Neutrophil (primary cell): ENCODE measurements around the gene NHEJ1.

Experiments
- H3K27ac ChIP-seq: fragments of 200-600 bp; sonication (generic); 2 replicates; pipeline ENCODE4 v1.5.1; 2016; ENCODE audit warnings: mild to moderate bottlenecking, moderate library complexity
- H3K27me3 ChIP-seq: fragments of 200-600 bp; sonication (generic); 2 replicates; pipeline ENCODE4 v1.6.0; 2016; ENCODE audit warnings: mild to moderate bottlenecking
- H3K36me3 ChIP-seq: fragments of 200-600 bp; sonication (generic); 2 replicates; pipeline ENCODE4 v1.5.1; 2017
- H3K4me1 ChIP-seq, 2 experiments: fragments of 200-600 bp in 1 of 2; sonication (generic) in 1 of 2; 1 replicate in 1 of 2; 2 replicates in 1 of 2; pipeline versions ENCODE4 v1.5.1 to v1.6.1; 2013 to 2016; ENCODE audit warnings: low read depth in 1 of 2, low read length in 1 of 2, mild to moderate bottlenecking in 1 of 2, moderate library complexity in 1 of 2; ENCODE audit not compliant: control insufficient read depth in 1 of 2, insufficient read depth in 1 of 2
- H3K4me3 ChIP-seq, 2 experiments: fragments of 200-600 bp in 1 of 2; sonication (generic) in 1 of 2; 1 replicate in 1 of 2; 2 replicates in 1 of 2; pipeline ENCODE4 v1.5.1; 2013 to 2016; ENCODE audit warnings: low read depth in 1 of 2, low read length in 1 of 2, mild to moderate bottlenecking in 1 of 2, moderate library complexity in 1 of 2
- H3K9me3 ChIP-seq: fragments of 200-600 bp; sonication (generic); 2 replicates; pipeline ENCODE4 v1.5.1; 2016
- TF ChIP-seq, protein P1 (sequence below): fragments of 200-600 bp; sonication (generic); IDR thresholded peaks from 2 replicates; pipeline ENCODE4 v1.5.1; 2016; ENCODE audit warnings: antibody characterized with exemption

The NHEJ1 gene

DNA sequence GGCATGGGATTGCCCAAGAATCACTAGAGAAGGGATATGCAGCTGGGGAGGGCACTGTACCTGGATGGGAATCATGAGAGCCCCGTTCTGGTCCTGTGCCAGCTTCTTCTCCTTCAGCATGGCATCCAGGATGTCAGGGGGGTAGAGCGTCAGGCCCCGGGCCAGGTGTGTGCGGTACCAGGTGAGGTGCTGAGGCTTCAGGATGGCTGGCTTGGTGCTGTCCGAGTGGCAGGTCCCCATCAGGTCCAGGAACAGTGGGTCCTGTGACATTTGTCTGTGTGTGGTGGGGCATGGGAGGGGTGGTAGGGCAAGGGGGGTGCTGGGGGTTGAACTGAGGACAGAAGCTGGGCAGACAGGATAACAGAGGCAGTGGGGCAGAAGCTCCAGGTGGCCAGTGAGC is 132.5 kb downstream of the NHEJ1 start:
- TF ChIP-seq, protein P1, sequence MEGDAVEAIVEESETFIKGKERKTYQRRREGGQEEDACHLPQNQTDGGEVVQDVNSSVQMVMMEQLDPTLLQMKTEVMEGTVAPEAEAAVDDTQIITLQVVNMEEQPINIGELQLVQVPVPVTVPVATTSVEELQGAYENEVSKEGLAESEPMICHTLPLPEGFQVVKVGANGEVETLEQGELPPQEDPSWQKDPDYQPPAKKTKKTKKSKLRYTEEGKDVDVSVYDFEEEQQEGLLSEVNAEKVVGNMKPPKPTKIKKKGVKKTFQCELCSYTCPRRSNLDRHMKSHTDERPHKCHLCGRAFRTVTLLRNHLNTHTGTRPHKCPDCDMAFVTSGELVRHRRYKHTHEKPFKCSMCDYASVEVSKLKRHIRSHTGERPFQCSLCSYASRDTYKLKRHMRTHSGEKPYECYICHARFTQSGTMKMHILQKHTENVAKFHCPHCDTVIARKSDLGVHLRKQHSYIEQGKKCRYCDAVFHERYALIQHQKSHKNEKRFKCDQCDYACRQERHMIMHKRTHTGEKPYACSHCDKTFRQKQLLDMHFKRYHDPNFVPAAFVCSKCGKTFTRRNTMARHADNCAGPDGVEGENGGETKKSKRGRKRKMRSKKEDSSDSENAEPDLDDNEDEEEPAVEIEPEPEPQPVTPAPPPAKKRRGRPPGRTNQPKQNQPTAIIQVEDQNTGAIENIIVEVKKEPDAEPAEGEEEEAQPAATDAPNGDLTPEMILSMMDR = no peak
- Histone ChIP-seq H3K27ac (no peak overlapping the region), H3K27me3 (peaks cover 62% of the 10 kb centered on the region), H3K36me3 (no peaks in the 10 kb centered on the region), H3K4me1 (no peaks in the 10 kb centered on the region), H3K9me3 (no peaks in the 10 kb centered on the region), H3K4me3 (no peak overlapping the region)

DNA sequence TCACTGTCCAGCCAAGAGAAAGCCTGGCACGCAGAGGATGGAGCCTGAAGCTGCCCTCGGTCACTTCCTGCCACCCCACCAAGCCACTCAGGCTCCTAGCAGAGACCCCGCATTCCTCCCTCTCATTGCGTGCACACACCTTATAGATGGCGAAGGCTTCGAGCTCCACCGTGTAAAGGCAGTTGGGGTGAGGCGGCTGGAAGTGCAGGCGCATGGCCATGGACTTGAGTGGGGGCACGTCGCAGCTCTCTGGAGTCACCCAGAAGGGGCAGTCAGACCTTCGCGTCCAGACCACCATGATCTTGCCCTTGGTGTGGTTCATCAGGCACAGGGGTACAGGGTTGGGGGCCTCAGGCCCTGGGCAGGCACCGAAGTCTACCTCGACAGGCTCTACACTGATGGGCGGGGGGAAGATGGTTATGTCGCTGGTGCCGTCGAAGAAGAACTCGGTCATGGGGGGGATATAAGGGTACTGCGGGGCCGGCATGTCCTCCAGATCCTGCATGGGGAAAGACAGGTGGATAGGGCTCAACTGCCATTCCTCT is 133.0 kb downstream of the NHEJ1 start:
- Histone ChIP-seq H3K4me3 (no peak overlapping the region), H3K27ac (no peak overlapping the region), H3K4me1 (no peaks in the 10 kb centered on the region), H3K9me3 (no peaks in the 10 kb centered on the region), H3K36me3 (no peaks in the 10 kb centered on the region), H3K27me3 (peaks cover 56% of the 10 kb centered on the region)
- TF ChIP-seq, protein P1 = no peak

DNA sequence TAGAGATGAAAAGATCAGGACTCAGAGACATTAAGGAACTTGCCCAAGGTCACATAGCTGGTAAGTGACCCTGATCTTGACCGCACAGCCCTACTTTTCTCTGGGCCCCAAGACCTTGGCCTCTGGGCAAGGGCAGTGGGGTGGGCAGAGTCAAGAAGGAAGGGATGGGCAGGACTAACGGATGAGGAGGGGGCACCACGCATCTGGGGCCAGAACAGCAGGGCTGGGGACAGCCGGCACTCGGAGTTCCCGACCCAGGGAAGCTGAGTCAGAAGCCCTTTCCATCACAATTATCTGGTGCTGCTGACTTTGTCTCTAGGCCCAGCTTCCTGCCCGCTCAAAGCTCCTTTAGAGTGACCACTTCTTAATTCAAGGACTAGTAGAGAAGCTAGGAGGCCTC is 133.7 kb downstream of the NHEJ1 start:
- TF ChIP-seq, protein P1 = no peak
- no peak overlapping the region for H3K27ac ChIP-seq

GRCh38 chr2:219025637-219026585 is 134.7 kb downstream of the NHEJ1 start:
- H3K4me1 ChIP-seq = no peaks in the 10 kb centered on the region
- H3K27ac ChIP-seq = no peak overlapping the region
- H3K36me3 ChIP-seq = no peaks in the 10 kb centered on the region
- peaks cover 42% of the 10 kb centered on the region for H3K27me3 ChIP-seq
- no peak overlapping the region for H3K4me3 ChIP-seq
- H3K9me3 ChIP-seq = no peaks in the 10 kb centered on the region
- TF ChIP-seq, protein P1 = no peak

More for the DNA sequence above, 133.7 kb downstream of the NHEJ1 start:
- H3K27me3 ChIP-seq = peaks cover 50% of the 10 kb centered on the region
- no peaks in the 10 kb centered on the region for H3K4me1 ChIP-seq
- no peak overlapping the region for H3K4me3 ChIP-seq
- no peaks in the 10 kb centered on the region for H3K36me3 ChIP-seq
- H3K9me3 ChIP-seq = no peaks in the 10 kb centered on the region
